Stimulated activated naive CD4-positive, alpha-beta T cell treated with Interleukin-2 at 50 U/mL for 16 hours (primary cell): ENCODE data around the gene UBN1.

Experiments
- DNase-seq: peaks from one replicate; lab custom pipeline; 2025; lab: John Stamatoyannopoulos, UW

The UBN1 gene

DNA sequence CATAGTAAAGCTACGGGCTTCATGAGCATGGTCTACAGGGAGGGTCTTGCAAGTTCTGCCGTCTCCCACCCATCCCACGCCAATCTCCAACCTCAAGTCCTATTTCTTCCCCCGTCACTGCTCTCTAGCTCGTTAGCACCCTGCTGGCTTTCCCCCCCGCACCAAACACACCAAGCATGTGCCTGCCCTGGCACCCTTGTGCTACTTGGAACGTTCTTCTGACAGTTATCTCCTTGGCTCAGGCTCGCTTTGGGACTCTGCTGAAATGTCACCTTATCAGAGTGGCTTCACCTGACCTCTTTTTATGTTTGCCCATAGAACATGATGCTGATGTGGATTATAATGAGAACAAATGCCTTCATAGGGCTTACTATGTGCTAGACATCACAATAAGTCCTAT lies 22.1 kb upstream of the UBN1 start:
- DNase-seq, result no peak

DNA sequence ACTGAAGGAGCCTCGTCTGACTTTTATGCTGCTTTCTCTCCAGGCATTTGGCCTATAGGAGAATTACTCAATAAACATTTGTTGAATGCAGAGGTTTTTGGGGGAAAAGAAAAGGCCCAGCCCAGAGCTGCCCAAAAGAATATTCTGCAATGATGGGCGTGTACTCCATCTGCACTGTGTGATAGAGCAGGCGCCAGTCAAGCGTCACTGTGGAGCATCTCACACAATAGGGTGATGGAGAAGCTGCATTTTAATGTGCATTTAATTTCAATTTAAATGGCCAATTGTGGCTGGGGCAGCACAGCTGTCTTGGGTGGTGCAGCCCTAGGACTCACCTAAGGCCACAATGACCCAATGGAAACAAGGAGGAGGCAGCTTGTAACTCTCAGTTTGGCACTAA lies 20.8 kb upstream of the UBN1 start:
- DNase-seq, result no peak

DNA sequence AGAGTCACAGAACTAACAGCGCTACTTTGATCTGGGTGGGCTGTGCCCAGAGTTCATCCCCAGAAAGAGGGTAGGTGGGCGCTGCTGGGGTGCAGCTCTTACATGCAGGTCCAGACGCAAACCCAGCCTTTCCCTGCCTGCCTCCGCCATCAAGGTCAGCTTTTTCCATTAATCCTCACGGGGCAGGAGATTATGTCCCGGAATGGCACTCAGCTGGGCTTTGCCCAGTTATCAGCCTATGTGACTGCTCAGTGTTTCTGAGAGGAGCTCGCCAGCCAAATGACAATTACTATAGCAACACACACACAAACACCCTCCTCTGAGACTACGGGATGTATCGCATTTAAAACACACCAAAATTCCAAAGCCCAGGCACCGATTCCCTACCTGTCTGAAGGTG lies 20.3 kb upstream of the UBN1 start:
- DNase-seq, result no peak

DNA sequence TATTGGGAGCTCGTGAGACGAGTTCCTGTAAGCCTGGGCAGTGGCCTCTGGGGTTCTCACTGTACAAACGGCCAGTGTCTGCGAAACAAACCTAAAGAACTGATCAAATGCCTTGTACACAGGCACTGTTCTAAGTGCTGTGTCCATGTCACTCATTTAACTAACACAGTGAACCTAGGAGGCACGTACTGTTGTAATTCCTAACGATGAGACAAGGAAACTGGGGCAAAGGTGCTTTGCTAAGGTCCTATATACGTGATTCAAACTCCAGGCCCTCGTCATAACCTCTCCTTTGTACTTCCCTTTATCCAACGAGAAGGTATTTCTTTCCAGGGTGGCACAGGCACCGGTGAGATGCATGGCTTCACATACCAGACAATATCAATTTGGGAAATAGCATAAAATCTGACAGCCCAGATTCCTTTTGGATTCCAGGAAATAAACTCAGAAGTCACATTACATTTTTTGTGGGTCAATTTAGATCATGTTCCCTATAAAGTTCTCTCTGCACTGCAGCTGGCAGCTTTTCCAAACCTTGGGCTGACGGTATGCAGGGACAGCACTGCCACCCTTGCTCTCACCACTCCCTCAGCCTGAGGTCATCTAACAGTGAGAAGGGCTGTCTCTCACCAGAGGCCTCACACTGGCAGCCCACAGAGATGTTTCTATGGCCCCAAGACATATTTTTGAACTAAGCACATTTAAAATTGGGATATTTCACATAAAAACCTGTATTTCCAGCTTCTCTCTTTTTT lies 18.5 kb upstream of the UBN1 start:
- DNase-seq, result no peak

DNA sequence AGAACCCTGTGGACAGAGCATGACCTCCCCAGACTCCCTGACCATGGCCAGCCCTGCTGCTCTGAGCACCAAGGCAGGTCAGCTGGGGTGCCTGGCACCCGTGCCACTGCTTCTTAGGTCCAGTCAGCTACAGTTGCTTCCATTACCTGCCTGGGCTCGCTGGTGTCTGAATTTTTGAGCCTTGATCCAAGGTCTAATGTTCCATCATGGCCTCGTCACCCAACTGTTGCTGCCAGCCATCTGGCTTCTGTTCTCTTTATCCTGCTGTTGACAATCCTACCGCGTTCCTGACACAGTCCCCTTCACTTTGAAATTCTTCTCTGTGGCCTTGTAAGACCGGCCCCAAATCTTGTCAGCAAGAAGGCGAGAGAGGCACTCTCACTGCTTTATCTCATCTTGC lies 16.9 kb upstream of the UBN1 start:
- no peak for DNase-seq

DNA sequence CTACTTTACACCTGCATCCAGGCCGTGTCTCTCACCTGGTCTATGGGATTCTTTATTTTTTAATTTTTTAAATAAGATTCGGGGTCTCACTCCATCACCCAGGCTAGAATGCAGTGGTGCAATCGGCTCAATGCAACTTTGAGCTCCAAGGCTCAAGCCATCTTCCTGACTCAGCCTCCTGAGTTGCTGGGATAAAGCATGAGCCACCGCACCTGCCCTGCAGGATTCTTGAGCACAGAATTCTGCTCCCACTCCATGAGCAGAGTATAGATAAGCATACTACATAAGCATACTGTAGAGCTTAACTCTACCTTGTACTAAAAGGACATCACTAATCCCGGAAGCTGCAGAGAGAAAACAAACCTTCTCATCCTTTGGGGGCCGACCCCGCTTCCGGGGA lies 15.7 kb upstream of the UBN1 start:
- DNase-seq, result no peak

DNA sequence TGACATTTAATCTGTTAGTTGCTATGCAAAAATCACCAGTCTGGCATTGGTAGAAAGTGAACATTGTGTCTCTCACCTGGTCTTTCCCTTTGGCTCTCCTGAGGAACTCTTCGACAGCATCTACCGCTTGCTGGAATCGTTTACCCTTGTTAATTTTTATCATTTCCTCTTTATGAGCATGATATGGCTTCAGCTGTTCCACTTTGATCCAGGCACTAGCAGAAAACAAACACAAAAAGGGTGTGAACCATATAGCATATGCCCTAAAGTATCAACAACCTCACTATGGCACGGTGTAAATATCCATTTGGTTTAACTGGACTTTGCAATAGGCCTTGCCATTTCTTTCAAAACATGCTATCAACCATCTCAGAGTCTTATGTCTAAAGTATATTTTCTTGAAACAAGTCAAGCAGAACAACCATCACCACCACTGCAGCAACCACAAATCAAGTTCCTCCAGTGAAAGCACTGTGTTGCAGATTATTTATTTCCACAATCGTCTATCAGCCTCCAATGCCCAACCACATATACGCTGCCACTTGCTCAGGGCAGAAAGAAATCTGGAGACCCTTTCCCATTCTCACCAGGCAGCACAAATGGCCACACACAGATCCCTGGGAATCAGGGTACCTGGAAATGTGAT lies 14.5 kb upstream of the UBN1 start:
- no peak for DNase-seq

DNA sequence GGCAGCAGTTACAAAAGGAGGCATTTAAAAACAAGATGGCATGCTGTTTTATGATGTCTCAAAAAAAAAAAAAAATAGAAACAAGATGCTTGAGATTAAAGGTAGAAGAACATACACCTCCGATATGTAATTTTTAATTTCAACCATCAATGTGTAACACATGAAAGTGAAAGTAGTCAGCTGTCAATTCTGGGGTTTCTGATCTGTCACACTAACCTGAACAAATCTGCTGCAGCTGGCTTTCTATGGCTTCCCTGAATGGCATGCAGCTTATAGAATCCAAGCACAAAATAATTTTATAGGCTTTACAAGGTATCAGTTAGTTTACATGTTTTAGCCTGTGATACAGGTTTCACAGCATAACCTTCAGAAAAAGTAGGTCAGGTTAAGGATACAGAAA lies 13.7 kb upstream of the UBN1 start:
- DNase-seq, result no peak

DNA sequence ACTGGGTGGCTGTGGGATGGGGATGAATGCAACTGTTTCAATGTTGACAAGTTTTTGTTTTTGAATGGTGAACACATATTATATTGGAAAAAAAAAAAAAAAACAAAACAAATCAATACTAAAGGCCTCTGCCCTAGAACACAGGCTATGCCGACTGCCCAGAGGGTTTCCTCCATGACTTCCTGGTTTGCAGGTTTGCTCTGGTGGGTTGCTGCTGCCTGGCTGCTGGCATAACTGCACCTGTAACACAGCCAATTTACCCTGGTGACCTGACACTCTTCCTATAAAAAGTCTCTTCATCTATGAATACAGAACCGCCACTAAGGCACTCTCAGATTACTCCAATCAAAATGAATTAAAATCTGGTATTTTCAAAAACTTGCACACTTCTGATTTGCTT lies 10.6 kb upstream of the UBN1 start:
- no peak for DNase-seq

DNA sequence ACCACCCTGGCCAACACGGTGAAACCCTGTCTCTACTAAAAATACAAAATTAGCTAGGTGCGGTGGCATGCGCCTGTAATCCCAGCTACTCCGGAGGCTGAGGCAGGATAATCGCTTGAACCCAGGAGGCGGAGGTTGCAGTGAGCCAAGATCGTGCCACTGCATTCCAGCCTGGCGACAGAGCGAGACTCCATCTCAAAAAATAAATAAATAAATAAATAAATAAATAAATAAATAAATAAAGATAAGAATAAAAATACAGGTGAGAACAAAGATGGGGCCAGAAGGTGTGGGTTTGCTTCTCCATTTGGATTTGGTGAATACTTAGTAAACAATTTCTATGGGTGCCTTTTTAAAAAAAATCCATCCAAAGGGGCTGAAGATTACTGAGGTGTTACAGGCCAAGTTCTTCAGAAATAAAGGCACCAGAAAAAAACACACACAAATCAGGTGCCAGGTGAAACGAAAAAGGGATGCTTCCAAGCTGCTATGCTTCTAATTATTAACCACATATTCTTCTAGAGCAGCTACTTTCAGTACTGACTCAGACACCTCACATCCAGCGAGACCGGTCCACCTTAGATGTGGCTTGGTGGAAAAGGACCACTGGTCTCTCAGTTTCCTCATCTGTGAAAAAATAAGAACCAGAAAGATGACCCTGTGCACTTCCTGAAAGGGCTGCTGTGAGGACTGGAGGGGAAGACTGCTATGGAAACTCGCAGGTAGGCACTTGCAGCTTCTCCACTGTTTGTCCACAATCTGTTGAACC lies 9.4 kb upstream of the UBN1 start:
- no peak for DNase-seq

DNA sequence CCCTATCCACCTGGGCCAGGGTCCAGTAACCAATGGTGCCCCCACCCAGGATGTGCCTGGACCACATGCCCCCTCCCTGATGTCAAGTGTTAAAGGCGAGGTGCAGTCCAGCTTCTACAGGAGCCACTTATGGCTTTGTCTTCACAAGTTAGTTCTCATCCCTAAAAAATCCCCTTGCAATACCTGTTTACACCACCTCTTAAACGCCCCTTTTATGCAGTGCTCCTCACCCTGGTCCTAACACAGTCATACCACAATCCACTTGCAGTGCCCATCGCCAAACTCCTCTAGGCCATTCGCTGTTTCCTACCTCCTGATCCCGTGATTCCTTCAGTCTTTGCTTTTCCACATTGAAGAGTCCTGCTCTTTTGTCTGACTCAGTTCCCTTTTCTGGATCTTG lies 7.3 kb upstream of the UBN1 start:
- DNase-seq, result no peak

DNA sequence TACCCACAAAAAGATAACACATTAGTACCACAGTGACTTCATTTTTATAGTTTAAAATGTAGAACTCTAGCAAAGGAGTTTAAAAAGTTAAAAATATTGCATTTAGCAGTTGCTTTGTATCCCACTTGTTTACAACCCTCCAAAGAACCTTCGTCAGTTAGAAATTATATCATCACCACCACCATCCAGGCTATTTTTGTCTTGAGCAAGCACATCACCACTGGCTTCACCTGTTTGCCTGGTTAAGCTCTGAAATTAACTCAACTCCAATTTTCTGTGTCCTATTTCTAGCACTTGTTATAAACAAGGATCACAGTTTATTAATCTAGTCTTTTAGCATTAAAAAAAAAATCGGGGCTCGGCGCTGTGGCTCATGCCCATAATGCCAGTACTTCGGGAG lies 6.3 kb upstream of the UBN1 start:
- no peak for DNase-seq

DNA sequence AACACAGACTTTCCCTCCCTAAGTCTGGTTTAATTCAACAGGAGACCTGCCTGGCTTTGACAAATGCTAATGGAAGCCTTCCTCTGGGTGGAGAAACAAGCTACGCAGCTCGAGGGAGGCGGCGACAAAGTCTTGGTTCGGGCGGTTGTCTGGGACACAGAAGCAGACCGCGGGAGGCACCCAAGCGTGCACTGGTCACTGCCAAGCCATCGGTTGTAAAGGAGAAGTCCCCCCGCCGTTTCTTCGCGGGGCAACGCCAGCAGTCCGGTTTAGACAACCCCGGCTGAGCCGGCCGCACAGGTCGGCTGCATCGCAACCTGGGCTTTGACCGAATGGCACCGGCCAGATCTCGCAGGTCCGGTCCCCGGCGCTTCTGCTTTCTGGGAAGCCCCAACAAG lies 779 bp upstream of the UBN1 start:
- peak; percentile 2 for DNase-seq

DNA sequence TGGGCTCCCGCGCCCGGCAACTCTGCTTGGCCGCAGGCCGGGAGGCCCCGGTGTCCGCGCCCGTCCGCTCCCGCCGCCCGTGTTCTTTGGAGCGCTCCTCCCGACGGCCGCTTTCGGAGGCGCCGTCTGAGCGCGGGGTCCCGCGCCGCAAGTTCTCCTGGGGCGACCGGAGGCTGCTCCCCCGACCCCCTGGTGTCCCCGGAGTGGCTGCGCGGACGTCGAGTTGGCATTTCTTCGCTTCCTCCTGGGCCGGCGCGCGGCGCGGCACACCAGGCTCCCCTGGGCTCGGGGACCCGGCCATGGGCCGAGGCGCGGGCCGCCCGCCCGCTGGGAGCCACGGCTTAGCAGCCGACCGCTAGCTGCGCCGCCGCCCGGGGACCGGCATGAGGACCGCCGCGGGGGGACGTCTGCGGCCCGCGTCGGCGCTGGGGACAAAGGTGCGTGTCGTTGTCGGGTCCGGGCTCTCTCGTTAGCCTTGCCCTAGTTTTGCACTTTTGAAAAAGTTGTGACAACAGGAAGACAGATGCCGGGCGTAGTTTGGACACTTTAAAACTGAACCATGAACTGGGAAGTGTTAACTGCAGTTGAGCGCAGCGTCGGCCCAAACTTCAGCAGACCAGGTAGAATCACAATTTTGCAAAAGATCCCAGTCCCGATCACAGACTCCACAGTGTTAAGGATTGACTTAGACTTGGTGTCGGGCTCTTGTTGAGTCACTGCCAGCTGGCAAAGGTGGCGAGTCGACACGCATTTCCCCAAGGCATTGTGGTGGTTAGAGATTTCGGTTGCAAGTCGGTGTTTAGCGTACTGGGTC lies 700 bp downstream of the UBN1 start:
- DNase-seq, result peak; percentile 44

DNA sequence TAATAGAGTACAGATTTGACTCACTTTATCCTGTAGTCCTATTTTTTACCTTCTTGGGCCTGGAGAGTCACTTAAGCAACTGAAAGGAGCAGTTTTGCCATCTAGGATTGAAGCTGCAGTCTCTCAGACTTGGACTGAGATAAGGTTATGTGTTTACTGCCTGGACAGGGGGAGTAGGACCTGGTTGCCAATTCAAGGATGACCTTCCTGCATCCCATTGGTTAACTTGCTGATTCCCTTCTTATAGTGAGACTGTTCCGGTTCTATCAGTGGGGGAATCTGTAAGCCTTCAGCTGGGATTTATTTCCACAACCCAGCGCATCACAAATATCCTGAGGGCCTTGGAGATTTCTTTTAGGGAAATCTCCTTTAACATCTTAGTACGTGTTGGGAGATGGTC lies 2.9 kb downstream of the UBN1 start:
- no peak for DNase-seq

DNA sequence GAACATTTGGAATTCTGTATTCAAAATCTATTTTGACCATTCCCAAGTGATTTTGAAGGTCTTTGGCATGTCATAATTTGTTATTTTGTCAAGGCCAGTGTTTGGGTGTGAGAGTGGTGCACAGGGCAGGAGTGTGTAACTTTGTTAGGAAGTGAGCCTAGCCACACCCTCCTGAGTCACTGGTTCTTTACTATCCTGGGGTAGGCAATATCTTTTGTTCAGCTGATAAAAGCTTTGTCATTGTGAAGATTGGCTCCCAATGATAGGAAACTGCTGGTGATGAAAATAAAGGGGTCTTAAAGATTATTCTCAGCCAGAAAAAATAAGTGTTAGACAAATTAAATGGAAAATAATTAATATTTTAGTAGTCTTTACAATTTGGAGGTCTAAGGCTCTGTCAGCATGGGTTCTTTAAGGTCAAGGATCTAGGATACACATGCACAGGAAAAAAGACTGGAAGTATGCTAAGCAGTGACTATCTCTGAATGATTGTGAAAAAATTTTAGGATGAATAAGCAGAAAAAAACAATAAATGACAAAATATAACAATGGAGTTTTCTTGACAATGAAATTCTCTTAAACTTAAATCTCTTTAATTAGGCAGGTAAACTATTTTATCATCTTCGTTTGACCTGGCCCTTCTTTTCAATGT lies 5.1 kb downstream of the UBN1 start:
- DNase-seq, result no peak

DNA sequence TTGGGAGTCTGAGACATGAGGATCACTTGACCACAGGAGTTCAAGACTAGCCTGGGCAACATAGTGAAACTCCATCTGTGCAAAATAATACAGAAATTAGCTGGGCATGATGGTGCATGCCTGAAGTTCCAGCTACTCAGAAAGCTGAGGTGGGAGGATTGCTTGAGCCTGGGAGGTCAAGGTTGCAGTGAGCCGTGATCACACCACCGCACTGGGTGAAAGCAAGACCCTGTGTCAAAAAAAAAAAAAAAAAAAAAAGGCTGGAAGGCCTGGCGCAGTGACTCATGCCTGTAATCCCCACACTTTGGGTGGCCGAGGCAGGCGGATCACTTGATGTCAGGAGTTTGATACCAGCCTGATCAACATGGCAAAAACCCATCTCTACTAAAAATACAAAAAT lies 8.1 kb downstream of the UBN1 start:
- no peak for DNase-seq

DNA sequence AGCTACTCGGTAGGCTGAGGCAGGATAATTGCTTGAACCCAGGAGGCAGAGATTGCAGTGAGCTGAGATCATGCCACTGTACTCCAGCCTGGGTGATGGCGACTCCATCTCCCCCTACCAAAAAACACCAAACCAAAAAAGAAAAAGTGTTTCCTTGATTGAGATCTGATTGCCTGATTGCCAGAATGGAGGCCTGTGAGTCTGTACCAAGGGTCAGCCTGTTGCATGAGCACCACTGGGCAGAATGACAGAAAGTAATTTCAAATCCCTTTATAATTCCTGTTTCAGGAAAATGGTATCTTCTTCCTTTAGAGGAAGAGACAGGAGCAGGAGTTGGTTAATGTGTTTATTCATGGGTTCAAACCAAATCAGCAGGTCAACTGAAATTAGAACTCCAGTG lies 8.5 kb downstream of the UBN1 start:
- DNase-seq, result no peak

DNA sequence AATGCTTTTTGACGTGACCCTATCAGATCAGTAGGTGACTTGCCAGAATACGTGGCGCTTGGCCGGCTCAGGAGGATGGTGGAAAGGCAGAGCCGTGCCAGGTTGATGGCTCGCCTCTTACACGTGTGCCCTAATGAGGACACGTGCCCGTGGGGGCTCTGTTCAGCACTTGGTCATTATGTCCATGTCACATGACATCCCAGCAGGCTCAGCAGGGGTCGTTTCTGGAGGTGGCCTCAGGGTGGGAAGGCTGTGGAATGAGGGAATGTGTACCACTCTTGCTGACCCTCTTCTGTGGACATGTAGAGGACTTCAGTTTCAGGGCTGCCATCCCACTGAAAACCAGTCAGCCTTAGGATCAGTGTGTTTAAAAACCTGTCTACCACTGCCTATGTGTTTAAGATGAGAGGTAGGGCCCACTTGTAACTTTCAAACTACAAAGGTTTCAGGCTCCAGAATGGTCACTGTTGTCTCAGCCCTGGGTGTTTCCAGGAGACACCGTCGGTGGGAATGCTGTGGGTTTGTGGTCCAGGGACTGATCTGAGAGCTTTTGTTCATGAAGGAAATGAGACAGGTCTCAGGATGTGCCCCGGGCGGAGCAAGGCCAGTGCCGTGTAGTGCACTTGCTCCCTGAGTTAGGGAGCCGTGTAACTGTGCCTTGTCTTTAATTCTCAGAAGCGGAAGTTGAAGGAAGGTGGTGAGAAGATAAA lies 12.1 kb downstream of the UBN1 start:
- no peak for DNase-seq

DNA sequence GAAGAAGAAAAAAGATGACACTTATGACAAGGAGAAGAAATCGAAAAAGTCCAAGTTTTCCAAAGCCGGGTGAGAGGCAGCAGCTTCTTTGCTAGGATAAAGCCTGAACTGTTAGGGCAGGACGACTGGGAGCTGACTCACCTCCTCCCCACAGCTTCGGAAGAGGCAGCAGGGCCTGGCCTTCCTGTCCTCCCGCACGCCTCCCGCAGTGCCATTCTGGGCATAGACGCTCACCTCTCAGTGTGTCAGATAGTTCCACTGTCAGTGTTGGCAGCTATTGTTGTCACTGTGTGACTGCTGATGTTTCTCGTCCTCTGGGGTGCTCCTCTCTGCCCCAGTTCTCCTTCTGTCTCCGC lies 12.6 kb downstream of the UBN1 start:
- no peak for DNase-seq

DNA sequence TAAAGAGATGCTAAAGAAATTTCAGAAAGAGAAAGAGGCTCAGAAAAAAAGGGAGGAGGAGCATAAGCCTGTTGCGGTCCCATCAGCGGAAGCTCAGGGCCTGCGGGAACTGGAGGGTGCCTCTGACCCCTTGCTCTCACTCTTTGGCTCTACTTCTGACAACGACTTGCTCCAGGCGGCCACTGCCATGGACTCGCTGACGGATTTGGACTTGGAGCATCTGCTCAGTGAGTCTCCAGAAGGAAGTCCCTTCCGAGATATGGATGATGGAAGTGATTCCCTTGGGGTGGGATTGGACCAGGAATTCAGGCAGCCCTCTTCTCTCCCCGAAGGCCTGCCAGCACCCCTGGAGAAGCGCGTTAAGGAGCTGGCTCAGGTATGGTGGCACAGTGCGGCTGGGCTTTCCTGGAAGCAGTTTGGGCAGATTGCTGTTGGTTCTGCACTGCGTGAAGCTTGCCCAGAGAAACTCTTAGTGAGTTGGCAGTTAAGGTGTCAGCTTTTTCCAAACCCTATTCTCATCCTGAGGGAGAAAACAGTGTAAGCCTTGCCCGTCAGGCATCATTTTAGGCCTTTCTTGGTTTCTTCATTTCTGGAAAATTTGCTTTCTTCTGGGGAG lies 13.6 kb downstream of the UBN1 start:
- DNase-seq, result no peak
